Measurements from ENCODE around the gene PHF21A.

- TF ChIP-seq EP300 (IDR thresholded peaks at IDR 0.05) (no peak), POLR2A (IDR thresholded peaks at IDR 0.05) (no peak), CTCF (IDR thresholded peaks at IDR 0.05) (no peak)
Measured at GRCh38 chr11:46075168-46075567, 46.1 kb downstream of the PHF21A start.
